Measurements from ENCODE around the gene FBL. TPM values are rescaled to one million over a fixed set of nuclear protein-coding genes. Genes with fewer than 3 reads are reported as not detected.

Gene FBL
- total and polyA plus RNA-seq, 9 donors, result 218 to 532 (median 378) TPM

GRCh38 chr19:39873385-39873784, 27.2 kb upstream of the FBL start:
- intact Hi-C loops (cut with DNase I), result no loop called here
- 92 to 95% (median 95%) methylated on average over 19 to 20 of the region's 20 CpGs for WGBS, 3 donors
- DNase-seq, result no peak

GRCh38 chr19:39871886-39872866, 26.0 kb upstream of the FBL start:
- no peaks in the 10 kb centered on the region for H3K27me3 ChIP-seq
- TF ChIP-seq EP300 (IDR thresholded peaks at IDR 0.05) (no peak), CTCF (IDR thresholded peaks at IDR 0.05) (no peak), POLR2A (IDR thresholded peaks at IDR 0.05) (no peak)
- WGBS, 3 donors, result 86 to 90% (median 88%) methylated on average over 47 of the region's 47 CpGs
- no peaks in the 10 kb centered on the region for H3K9me3 ChIP-seq
- DNase-seq, result no peak
- no peaks in the 10 kb centered on the region for H3K4me1 ChIP-seq (ENCODE audit: insufficient read depth)
- no peak overlapping the region for H3K4me3 ChIP-seq
- H3K36me3 ChIP-seq, result no peaks in the 10 kb centered on the region
- intact Hi-C loops (cut with DNase I), result no loop called here
- H3K27ac ChIP-seq, result no peak overlapping the region

More at GRCh38 chr19:39873385-39873784, 27.2 kb upstream of the FBL start:
- H3K9me3 ChIP-seq, result no peaks in the 10 kb centered on the region
- no peak overlapping the region for H3K4me3 ChIP-seq
- H3K27me3 ChIP-seq, result no peaks in the 10 kb centered on the region
- TF ChIP-seq EP300 (IDR thresholded peaks at IDR 0.05) (no peak), POLR2A (IDR thresholded peaks at IDR 0.05) (no peak), CTCF (IDR thresholded peaks at IDR 0.05) (no peak)
- no peak overlapping the region for H3K27ac ChIP-seq
- H3K4me1 ChIP-seq (ENCODE audit: insufficient read depth), result no peaks in the 10 kb centered on the region
- H3K36me3 ChIP-seq, result no peaks in the 10 kb centered on the region

GRCh38 chr19:39871362-39871761, 25.2 kb upstream of the FBL start:
- 89 to 94% (median 94%) methylated on average over 6 of the region's 6 CpGs for WGBS, 3 donors
- Histone ChIP-seq H3K27ac (no peak overlapping the region), H3K4me3 (no peak overlapping the region), H3K27me3 (no peaks in the 10 kb centered on the region), H3K36me3 (no peaks in the 10 kb centered on the region), H3K9me3 (no peaks in the 10 kb centered on the region), H3K4me1 (ENCODE audit: insufficient read depth) (no peaks in the 10 kb centered on the region)
- intact Hi-C loops (cut with DNase I), result no loop called here
- TF ChIP-seq POLR2A (IDR thresholded peaks at IDR 0.05) (no peak), CTCF (IDR thresholded peaks at IDR 0.05) (no peak), EP300 (IDR thresholded peaks at IDR 0.05) (no peak)
- DNase-seq, result no peak

GRCh38 chr19:39870171-39870971, 24.2 kb upstream of the FBL start:
- TF ChIP-seq POLR2A (IDR thresholded peaks at IDR 0.05) (no peak), CTCF (IDR thresholded peaks at IDR 0.05) (no peak), EP300 (IDR thresholded peaks at IDR 0.05) (no peak)
- WGBS, 3 donors, result 45 to 52% (median 48%) methylated on average over 16 of the region's 16 CpGs
- intact Hi-C loops (cut with DNase I), result no loop called here

More at GRCh38 chr19:39870171-39870971, 24.2 kb upstream of the FBL start:
- no peaks in the 10 kb centered on the region for H3K4me1 ChIP-seq (ENCODE audit: insufficient read depth)
- no peak overlapping the region for H3K27ac ChIP-seq
- no peak overlapping the region for H3K4me3 ChIP-seq
- DNase-seq, result no peak
- no peaks in the 10 kb centered on the region for H3K27me3 ChIP-seq
- no peaks in the 10 kb centered on the region for H3K36me3 ChIP-seq
- no peaks in the 10 kb centered on the region for H3K9me3 ChIP-seq

All from ovary (tissue), 9 donors.